Embryonic facial prominence (tissue), 1 donor: ENCODE results near the gene CXCL8.

Experiments
- DNase-seq: peaks from one replicate; pipeline ENCODE4 v3.0.0-alpha.2; 2016; ENCODE audit errors: extremely low spot score

The CXCL8 gene

GRCh38 chr4:73718375-73719373 is 21.7 kb upstream of the CXCL8 start:
- no peak for DNase-seq

DNA sequence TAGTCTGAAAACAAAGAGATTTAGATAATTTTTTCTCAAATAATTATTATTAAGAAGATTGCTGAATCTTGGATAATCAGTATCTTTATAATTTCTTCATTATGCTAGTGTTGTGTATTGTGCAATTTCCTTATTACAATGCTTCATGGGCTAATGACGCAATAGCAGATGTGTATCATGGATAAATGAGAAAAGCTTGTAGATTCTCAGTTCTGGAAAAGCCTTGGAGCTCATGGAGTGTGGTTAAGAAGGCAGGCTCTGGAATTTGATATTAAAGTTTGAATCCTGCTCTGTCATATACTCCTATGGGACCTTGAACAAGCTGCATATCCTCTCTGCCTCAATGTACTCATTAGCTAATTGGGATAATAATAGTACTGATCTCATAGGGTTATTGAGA is 18.9 kb upstream of the CXCL8 start:
- no peak for DNase-seq

DNA sequence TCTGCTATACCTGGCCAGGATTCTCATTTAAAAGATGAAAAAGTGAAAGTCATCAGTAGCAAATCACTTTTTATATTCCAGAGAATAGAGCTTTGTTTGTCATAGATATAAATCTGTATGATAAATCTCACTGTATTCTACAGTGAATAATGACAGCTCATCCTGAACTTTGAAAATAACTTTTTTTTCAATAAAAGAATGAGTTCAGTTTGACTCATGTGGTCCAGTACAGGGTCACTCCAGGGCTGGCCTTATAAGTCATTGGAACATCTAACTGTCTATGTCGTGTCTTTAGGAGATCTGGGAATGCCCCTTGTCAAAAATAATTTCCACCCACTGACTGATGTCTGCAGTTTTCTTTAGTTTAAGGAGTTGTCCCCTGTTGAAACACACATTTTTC is 18.5 kb upstream of the CXCL8 start:
- DNase-seq, result no peak

GRCh38 chr4:73723023-73723422 is 17.3 kb upstream of the CXCL8 start:
- DNase-seq, result no peak

DNA sequence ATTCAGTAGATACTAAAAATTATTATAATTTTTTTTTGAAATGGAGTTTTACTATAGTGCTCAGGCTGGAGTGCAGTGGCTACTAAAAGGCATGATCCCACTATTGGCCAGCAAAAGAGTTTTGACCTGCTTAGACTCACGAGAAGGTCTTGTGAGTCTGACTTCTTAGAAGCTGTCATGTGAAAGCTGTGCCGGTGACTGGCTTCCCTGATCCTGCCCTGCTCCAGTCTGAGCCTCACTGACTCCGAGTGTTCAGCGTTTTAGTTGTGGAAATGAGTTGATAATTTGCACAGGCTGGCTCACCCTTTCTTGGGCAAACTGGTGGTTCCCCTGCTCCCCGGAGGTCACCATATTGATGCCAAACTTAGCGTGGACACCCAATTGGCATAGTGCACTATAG is 16.4 kb upstream of the CXCL8 start:
- DNase-seq, result no peak

GRCh38 chr4:73725510-73725909 is 14.9 kb upstream of the CXCL8 start:
- DNase-seq, result no peak

- no peak for DNase-seq
These were observed 14.4 kb upstream of the CXCL8 start for GRCh38 chr4:73725985-73726384.

- no peak for DNase-seq
These were observed 12.7 kb upstream of the CXCL8 start for GRCh38 chr4:73727685-73728084.

- no peak for DNase-seq
These were observed 12.2 kb upstream of the CXCL8 start for GRCh38 chr4:73728091-73728741.

- peak; percentile 22 for DNase-seq
These were observed 10.7 kb upstream of the CXCL8 start for GRCh38 chr4:73729534-73730165.

- no peak for DNase-seq
These were observed 10.1 kb upstream of the CXCL8 start for GRCh38 chr4:73730292-73730691.

DNA sequence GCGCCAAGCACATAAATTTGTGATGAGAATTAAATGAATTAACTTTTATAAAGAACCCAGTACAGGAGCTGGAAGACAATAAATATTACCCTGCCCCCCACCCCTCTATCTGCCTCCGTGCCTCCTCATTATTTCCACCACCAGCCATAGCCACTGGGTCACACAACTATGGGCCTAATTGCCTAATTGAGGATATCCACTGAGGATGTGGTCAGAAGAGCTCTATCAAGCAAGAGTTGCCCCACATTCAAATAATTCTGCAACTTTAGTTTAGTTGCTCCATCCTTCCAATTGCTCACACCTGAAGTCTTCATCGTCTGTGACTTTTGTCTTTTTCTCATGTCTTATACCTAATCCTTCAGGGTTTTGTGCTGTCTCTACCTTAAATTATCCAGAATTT is 9.5 kb upstream of the CXCL8 start:
- no peak for DNase-seq

DNA sequence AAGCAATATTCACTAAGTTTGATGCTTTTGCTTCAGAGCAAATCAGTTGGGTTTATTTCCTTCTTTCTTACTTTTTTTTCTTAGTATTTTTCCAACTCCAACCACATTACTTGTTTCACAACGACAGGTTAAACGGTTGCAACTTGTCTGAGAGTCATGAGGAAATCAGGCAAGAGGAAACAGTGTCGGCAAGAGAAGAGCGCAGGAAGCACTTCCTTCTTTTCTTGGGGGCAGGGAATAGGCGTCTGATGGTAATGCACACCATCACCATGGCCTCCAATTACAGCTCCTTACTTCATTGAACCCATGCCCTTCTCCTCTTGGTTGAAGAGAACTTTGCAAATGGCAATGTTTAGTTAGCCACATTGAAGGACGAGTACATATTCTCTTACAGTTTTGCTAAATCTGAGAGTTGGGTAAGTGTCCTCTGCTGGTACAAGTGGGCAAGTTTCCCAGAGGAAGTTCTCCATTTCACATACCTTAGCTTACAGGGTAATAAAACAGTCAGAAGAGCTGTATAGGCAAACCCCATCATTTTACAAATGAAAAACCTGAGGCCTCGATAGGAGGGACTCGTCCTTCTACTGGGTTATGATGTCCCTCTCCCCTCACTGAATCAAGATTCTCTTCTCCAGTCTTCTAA is 8.3 kb upstream of the CXCL8 start:
- DNase-seq, result no peak

DNA sequence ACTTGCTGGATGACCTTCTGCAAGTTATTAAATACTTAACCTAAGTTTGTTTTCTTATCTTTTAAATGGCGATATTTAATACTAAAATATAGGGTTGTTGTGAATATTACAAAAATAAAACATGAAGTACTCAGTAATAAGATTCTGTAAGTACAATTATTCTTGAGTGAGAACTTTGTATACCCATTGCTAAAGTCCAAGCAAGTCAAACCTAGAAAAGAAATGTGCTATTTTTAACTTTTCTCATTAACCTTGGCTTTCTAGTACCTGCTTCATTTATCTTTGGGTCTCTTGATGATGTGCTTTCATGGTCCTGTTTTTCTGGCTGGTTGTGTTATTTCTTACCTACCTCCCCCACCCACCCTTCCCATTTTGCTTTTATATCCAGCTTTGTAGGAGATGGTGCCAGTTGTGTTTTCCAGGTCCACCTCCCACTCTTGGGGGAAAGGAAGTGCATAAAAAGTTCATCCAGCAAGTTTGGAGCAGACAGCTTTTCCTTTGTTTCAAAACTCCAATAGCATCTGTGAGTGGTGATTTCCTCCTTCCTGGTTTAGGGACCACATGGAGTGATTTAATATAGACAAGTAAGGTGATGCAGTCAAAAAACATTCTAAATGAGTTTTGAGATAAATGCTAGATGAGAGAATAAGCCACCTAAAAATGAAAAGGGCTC is 7.5 kb upstream of the CXCL8 start:
- no peak for DNase-seq

- DNase-seq, result no peak
These were observed 5.8 kb upstream of the CXCL8 start for GRCh38 chr4:73734530-73735001.

DNA sequence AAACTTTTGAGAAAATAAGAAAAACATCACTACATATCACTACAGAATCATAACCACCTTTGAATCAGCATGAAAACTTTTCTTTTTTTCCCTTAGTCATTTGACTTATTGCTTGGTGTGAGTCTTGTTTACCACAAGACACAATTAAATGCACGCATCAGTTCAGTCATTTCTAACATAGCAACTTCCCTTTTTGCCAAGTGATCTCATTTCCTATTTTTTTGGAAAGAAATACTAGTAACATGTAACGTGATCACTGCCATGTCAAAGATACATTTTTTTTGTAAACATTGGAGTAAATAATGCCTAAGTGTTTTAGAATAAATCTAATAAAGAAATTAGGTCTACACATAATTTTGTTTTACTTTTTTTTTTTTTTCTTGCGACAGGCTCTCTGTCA is 5.1 kb upstream of the CXCL8 start:
- no peak for DNase-seq

DNA sequence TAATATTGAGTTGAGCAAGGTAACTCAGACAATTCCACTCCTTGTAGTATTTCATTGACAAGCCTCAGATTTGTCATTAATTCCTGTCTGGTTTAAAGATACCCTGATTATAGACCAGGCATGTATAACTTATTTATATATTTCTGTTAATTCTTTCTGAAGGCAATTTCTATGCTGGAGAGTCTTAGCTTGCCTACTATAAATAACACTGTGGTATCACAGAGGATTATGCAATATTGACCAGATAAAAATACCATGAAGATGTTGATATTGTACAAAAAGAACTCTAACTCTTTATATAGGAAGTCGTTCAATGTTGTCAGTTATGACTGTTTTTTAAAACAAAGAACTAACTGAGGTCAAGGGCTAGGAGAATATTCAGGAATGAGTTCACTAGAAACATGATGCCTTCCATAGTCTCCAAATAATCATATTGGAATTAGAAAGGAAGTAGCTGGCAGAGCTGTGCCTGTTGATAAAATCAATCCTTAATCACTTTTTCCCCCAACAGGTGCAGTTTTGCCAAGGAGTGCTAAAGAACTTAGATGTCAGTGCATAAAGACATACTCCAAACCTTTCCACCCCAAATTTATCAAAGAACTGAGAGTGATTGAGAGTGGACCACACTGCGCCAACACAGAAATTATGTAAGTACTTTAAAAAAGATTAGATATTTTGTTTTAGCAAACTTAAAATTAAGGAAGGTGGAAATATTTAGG is 821 bp downstream of the CXCL8 start:
- DNase-seq, result no peak

- DNase-seq, result no peak
These were observed 1.6 kb downstream of the CXCL8 start for GRCh38 chr4:73741750-73742489.

DNA sequence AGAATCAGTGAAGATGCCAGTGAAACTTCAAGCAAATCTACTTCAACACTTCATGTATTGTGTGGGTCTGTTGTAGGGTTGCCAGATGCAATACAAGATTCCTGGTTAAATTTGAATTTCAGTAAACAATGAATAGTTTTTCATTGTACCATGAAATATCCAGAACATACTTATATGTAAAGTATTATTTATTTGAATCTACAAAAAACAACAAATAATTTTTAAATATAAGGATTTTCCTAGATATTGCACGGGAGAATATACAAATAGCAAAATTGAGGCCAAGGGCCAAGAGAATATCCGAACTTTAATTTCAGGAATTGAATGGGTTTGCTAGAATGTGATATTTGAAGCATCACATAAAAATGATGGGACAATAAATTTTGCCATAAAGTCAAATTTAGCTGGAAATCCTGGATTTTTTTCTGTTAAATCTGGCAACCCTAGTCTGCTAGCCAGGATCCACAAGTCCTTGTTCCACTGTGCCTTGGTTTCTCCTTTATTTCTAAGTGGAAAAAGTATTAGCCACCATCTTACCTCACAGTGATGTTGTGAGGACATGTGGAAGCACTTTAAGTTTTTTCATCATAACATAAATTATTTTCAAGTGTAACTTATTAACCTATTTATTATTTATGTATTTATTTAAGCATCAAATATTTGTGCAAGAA is 2.3 kb downstream of the CXCL8 start:
- no peak for DNase-seq
